Ramos (cell line): ENCODE measurements around the gene HAUS6.
"Not testable (repeated sequence)": the region's sequence is repeated elsewhere in the genome, so short reads cannot be mapped to it uniquely, and the experiment has no call there.

Experiments
- in situ Hi-C: fragments of 300-500 bp; cut with MboI; formaldehyde crosslinking; loops from one replicate; pipeline ENCODE4 v1.14.3; 2022; ENCODE audit warnings: low sequenced_read_pairs; ENCODE audit not compliant: unreplicated experiment

Gene HAUS6

GRCh38 chr9:19048966-19049916 is 53.5 kb downstream of the HAUS6 start, which contains the start of gene RRAGA:
TSS of gene RRAGA (plus strand) at chr9:19049427. CDS start at chr9:19049660, 233 bp downstream.
- in situ Hi-C loops: loop anchor here (25.0 kb wide), 1 partner anchor 787 kb away; no protein-coding TSS in a partner anchor

- in situ Hi-C loops: loop anchor here (25.0 kb wide), 1 partner anchor 774 kb away; no protein-coding TSS in a partner anchor
These were observed 66.1 kb downstream of the HAUS6 start for GRCh38 chr9:19036611-19037010.

GRCh38 chr9:19033015-19033414 is 69.7 kb downstream of the HAUS6 start, which contains the start of gene SAXO1:
TSS of gene SAXO1 (minus strand) at chr9:19033209. CDS start at chr9:19032908, 301 bp downstream.
- in situ Hi-C loops: loop anchor here (25.0 kb wide), 1 partner anchor 771 kb away; no protein-coding TSS in a partner anchor

GRCh38 chr9:19032406-19032805 is 70.3 kb downstream of the HAUS6 start:
- in situ Hi-C loops: loop anchor here (25.0 kb wide), 1 partner anchor 770 kb away; no protein-coding TSS in a partner anchor

DNA sequence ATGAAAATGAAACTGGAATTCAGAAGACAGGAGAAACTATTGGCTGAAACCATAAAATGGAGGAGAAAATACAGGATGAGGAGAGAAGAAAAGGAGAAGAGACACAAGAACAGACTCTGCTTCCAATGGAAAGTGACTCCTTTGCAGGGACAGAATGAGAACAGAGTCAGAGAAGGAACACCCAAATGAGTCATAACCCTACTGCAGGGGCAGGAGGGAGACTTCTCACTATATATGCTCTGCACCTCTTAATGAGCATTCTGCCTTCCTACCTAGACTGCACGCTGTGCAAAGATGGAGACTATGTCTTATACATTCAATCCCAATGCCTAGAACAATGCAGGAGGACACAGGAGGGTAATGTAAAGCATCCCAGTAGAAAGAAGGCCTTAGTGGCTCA is 71.8 kb downstream of the HAUS6 start:
- in situ Hi-C loops: loop anchor here (25.0 kb wide), 1 partner anchor 769 kb away; no protein-coding TSS in a partner anchor

DNA sequence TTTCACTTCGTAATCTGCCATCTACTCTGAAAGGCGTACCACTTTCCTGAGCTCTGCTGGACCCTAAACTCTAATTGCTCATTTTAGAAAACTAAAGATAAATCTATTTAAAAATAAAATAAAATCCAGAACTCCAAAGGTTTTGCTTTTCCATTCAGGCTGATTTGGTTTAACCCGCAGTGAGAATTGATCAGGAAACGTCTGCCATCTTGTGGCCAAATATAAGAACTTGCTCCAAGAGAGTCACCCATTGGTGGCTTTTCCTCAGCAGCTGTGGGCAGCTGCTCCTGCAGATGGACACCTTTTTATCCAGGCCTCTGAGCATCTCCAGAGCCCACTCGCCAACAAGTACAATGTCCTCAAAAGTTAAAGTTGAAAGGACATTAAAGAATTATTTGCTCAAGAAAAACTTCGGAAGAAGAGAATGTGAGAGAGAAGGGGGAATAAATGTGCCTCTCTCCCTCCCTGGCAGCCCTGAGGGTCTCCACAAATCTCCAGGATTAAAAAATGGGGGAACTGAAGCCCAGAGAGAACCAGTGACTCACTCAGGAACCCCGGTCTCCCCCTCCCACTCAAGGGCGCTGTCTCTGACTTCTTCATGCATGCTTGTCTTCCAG is 73.8 kb downstream of the HAUS6 start:
- in situ Hi-C loops: loop anchor here (25.0 kb wide), 1 partner anchor 767 kb away; no protein-coding TSS in a partner anchor

DNA sequence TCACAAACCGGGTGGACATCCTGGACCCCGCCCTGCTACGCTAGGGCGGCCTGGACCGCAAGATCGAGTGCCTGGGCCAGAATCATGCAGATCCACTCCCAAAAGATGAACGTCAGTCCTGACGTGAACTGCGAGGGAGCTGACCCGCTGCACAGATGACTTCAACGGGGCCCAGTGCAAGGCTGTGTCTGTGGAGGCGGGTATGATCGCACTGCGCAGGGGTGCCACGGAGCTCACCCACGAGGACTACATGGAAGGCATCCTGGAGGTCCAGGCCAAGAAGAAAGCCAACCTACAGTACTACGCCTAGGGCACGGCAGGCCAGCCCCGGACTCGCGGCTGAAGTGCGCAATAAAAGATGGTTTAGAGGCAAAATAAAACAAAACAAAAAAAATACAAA is 74.9 kb downstream of the HAUS6 start:
- in situ Hi-C loops: loop anchor here (25.0 kb wide), 1 partner anchor 766 kb away; no protein-coding TSS in a partner anchor

DNA sequence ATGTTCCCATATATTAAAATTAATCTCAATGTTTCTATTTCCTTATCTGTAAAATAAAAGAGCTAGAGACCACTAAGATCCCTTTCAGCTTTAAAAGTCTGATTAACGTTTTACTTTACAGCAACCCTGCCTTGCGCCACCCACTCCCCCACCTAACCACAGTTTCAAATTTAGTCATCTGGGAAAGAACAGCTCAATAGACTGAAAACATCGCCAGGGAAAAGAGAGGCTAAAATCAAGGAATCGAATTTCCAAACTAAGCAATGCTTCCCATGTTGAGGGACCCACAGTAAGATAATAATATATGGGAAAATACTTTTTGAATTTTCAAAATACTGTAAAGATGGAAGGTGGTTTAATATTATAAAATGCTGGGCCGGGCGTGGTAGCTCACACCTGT is 76.3 kb downstream of the HAUS6 start:
- in situ Hi-C loops: loop anchor here (25.0 kb wide), 1 partner anchor 764 kb away; no protein-coding TSS in a partner anchor

DNA sequence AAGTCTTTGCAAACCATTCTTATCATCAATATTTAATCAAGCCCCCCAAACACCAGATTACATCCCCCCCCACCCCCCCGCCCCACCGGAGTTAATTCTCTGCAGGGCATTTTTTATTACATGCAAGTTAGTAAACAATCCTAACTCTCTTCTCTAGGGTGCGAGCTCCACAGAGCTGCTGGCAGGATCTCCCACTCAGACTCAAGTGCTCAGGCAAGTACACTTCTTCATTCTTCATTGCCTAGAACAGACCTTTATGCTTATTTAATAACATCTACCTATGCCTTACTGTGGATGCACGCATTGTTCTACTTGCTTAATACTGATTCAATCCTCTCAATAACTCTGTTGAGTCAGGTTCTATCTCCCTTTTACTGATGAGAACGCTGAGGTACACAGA is 79.6 kb downstream of the HAUS6 start:
- in situ Hi-C loops: no loop called here

DNA sequence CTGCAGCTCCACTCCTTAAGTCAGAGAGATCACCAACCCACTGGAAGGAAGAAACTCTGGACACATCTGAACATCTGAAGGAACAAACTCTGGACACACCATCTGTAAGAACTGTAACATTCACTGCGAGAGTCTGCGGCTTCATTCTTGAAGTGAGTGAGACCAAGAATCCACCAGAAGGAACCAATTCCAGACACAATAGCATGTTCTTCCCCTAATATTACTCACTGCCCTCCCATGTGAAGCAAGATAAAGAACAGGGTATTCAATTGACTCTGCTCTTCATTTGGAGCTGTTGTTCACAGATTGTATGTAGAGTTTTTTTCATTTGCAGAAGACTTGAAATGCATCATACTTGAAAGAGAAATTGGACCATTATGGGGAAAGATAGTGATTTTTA is 80.5 kb downstream of the HAUS6 start:
- in situ Hi-C loops: no loop called here

GRCh38 chr9:19021649-19022048 is 81.1 kb downstream of the HAUS6 start:
- in situ Hi-C loops: not testable (repeated sequence)

GRCh38 chr9:19020886-19021455 is 81.7 kb downstream of the HAUS6 start:
- in situ Hi-C loops: no loop called here

GRCh38 chr9:19018201-19018600 is 84.5 kb downstream of the HAUS6 start:
- in situ Hi-C loops: no loop called here

DNA sequence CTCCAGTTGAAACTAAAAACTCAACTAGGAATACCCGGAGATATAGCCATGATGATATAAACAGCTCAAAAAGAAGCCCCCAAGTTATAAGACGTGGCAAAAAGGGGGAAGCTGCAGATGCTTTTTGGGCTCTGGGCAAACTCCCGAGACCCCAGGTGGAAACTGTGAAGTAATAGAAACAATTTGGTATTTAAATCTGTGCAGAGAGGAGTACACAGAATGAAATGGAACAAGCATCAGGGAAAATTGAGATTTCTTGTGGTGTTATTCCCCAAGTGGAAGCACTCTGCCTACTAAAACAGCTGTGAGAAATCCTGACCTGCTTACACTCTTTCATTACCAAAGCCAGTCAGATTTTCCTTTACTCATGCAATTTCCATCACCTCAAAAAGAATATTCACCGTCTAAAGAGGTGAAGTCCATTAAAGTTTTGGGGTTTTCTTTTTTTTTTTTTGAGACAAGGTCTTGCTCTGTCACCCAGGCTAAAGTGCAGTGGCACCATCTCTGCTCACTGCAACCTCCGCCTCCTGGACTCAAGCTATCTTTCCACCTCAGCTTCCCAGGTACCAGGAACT is 93.2 kb downstream of the HAUS6 start:
- in situ Hi-C loops: no loop called here
